HepG2 (cell line): Measurements from ENCODE around the gene TCF3.

Experiments used
- ERF ChIP-seq: IDR thresholded peaks from 2 replicates; pipeline ENCODE4 v1.6.1; 2018; ENCODE audit warnings: missing biosample characterization, missing genetic modification reagents
- FOXK2 ChIP-seq: fragments of 450-650 bp; IDR thresholded peaks from 2 replicates; pipeline ENCODE4 v1.6.1; 2016
- GABPA ChIP-seq, 2 experiments: IDR thresholded peaks; 2 replicates each; pipeline ENCODE4 v1.6.1; 2011 to 2016; ENCODE audit warnings: low read depth in 2 of 2, low read length in 1 of 2, missing biosample characterization in 1 of 2, missing genetic modification characterization in 1 of 2
- MAFF ChIP-seq: IDR thresholded peaks from 2 replicates; pipeline ENCODE4 v1.6.1; 2011; ENCODE audit warnings: low read depth, low read length, improper control_type of control experiment
- ZBTB49 ChIP-seq: sonication (generic); formaldehyde crosslinking; IDR thresholded peaks from 2 replicates; pipeline ENCODE4 v1.4.0; 2020; ENCODE audit warnings: missing genetic modification reagents, borderline replicate concordance

DNA sequence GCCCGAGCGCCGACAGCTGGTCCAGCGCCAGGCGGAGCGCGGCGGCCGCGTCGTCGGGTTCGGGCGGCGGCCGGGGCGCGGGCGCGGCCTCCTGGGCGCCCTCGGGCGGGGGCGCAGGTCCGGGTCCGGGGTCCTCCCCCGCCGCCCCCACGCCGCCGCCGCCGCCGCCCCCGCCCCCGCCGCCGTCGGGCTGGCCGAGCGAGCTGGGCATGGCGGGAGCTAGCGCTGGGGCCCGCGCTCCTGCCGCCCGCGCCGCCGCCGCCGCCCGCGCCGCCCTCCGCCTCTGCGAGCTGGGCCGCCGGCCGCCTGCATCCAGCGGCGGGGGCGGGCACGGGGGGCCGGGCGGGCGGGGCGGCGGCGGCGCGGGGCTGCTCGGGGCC, 84.6 kb downstream of the TCF3 start:
- TF ChIP-seq FOXK2 (no peak), GABPA (IDR thresholded peaks at IDR 0.05; ENCODE audit: low read depth, low read length) (no peak), GABPA (CRISPR knock-in tag; IDR thresholded peaks at IDR 0.05; ENCODE audit: low read depth) (no peak), MAFF (no peak), ERF (CRISPR knock-in tag) (no peak), ZBTB49 (no peak)
